IMR-90 (cell line): ENCODE data around the gene SNAPC1. TPM values are rescaled to one million over a fixed set of nuclear protein-coding genes. Genes with fewer than 3 reads are reported as not detected.

Source experiments
- ATAC-seq: fragments of 200-7000 bp; cut with Tn5 transposase; 2 replicates; pipeline ENCODE4 v1.9.1; 2020; ENCODE audit warnings: low read depth, mild to moderate bottlenecking, moderate library complexity
- BruUV-seq: library from RNA; stranded (reverse); fragments of 400-500 nt; replicated peaks from 2 replicates; lab custom pipeline; 2021; lab: Mats Ljungman, UMichigan
- CTCF ChIA-PET: fragments of 300-600 bp; formaldehyde crosslinking; extraction: SDS; loops from one replicate; lab custom pipeline; 2021; ENCODE audit warnings: antibody characterized with exemption; lab: Yijun Ruan, JAX
- POLR2A ChIA-PET: fragments of 300-600 bp; sonication (Branson Sonifier 250); formaldehyde crosslinking; loops from one replicate; lab custom pipeline; 2022; ENCODE audit warnings: antibody characterized with exemption; ENCODE audit not compliant: unreplicated experiment; lab: Charles Lee
- DNase-seq: peaks from one replicate; pipeline ENCODE4 v3.0.0; 2013
- H2AFZ ChIP-seq: replicated peaks from 2 replicates; pipeline ENCODE3; 2013; ENCODE audit warnings: low read length, mild to moderate bottlenecking; ENCODE audit not compliant: poor library complexity
- H2AK5ac ChIP-seq: 2 replicates; pipeline ENCODE4 v1.6.1; 2013; ENCODE audit warnings: low read depth, low read length, inconsistent platforms
- H2AK9ac ChIP-seq: replicated peaks from 2 replicates; pipeline ENCODE3; 2013; ENCODE audit warnings: mild to moderate bottlenecking, low read depth, low read length, moderate library complexity; ENCODE audit not compliant: poor library complexity
- H2BK120ac ChIP-seq: 2 replicates; pipeline ENCODE4 v1.6.1; 2013; ENCODE audit warnings: low read depth, low read length, inconsistent platforms
- H2BK15ac ChIP-seq: 3 replicates; pipeline ENCODE4 v1.6.1; 2013; ENCODE audit warnings: low read depth, low read length, inconsistent platforms
- H2BK20ac ChIP-seq: 2 replicates; pipeline ENCODE4 v1.6.1; 2013; ENCODE audit warnings: low read depth, mild to moderate bottlenecking, inconsistent platforms, low read length, moderate library complexity
- H2BK5ac ChIP-seq: 2 replicates; pipeline ENCODE4 v1.6.1; 2013; ENCODE audit warnings: mild to moderate bottlenecking, low read depth, low read length, inconsistent platforms; ENCODE audit not compliant: poor library complexity, severe bottlenecking
- H3K14ac ChIP-seq: replicated peaks from 2 replicates; pipeline ENCODE4 v1.6.1; 2013; ENCODE audit warnings: low read depth, low read length, inconsistent platforms
- H3K18ac ChIP-seq: 2 replicates; pipeline ENCODE4 v1.6.1; 2013; ENCODE audit warnings: low read depth, low read length, control low read depth
- H3K23ac ChIP-seq: 2 replicates; pipeline ENCODE4 v1.6.1; 2013; ENCODE audit warnings: low read depth, low read length, inconsistent platforms
- H3K27ac ChIP-seq: 2 replicates; pipeline ENCODE4 v1.5.1; 2013; ENCODE audit warnings: mild to moderate bottlenecking, control low read depth, low read length; ENCODE audit not compliant: insufficient read depth
- H3K27me3 ChIP-seq: 2 replicates; pipeline ENCODE4 v1.6.1; 2013; ENCODE audit warnings: low read length; ENCODE audit not compliant: control insufficient read depth, insufficient read depth
- H3K36me3 ChIP-seq: 2 replicates; pipeline ENCODE4 v1.6.1; 2013; ENCODE audit warnings: low read length, mixed read lengths; ENCODE audit not compliant: control insufficient read depth, insufficient read depth
- H3K4ac ChIP-seq: 2 replicates; pipeline ENCODE4 v1.6.1; 2013; ENCODE audit warnings: low read depth, low read length, inconsistent platforms
- H3K4me1 ChIP-seq: 2 replicates; pipeline ENCODE4 v1.6.1; 2013; ENCODE audit warnings: low read length, mixed read lengths; ENCODE audit not compliant: control insufficient read depth, insufficient read depth
- H3K4me2 ChIP-seq: 2 replicates; pipeline ENCODE4 v1.6.1; 2013; ENCODE audit warnings: low read depth, mild to moderate bottlenecking, control low read depth, low read length, moderate library complexity
- H3K4me3 ChIP-seq: 2 replicates; pipeline ENCODE4 v1.5.1; 2013; ENCODE audit warnings: low read depth, mild to moderate bottlenecking, control low read depth, low read length, moderate library complexity; ENCODE audit not compliant: insufficient read depth
- H3K56ac ChIP-seq: 2 replicates; pipeline ENCODE4 v1.6.1; 2013; ENCODE audit warnings: low read length, inconsistent platforms; ENCODE audit not compliant: insufficient read depth; ENCODE audit errors: extremely low read depth
- H3K79me1 ChIP-seq, 2 experiments: 2 replicates each; pipeline ENCODE4 v1.6.1; 2013; ENCODE audit warnings: low read length in 2 of 2, inconsistent platforms in 1 of 2, low read depth in 1 of 2
- H3K9ac ChIP-seq: 2 replicates; pipeline ENCODE4 v1.6.1; 2013; ENCODE audit warnings: low read depth, low read length, control low read depth
- H3K9me1 ChIP-seq: 2 replicates; pipeline ENCODE4 v1.6.1; 2013; ENCODE audit warnings: low read length, inconsistent platforms; ENCODE audit not compliant: insufficient read depth
- H3K9me3 ChIP-seq: 2 replicates; pipeline ENCODE4 v1.6.1; 2013; ENCODE audit warnings: low read length; ENCODE audit not compliant: control insufficient read depth, insufficient read depth
- H4K20me1 ChIP-seq: 2 replicates; pipeline ENCODE4 v1.6.1; 2013; ENCODE audit warnings: low read length, inconsistent platforms; ENCODE audit not compliant: insufficient read depth
- H4K5ac ChIP-seq: 2 replicates; pipeline ENCODE4 v1.6.1; 2013; ENCODE audit warnings: mild to moderate bottlenecking, low read depth, low read length, control low read depth
- H4K8ac ChIP-seq, 2 experiments: 2 replicates each; pipeline ENCODE4 v1.6.1; 2013; ENCODE audit warnings: low read depth in 2 of 2, low read length in 2 of 2, control low read depth in 1 of 2, inconsistent platforms in 1 of 2
- H4K91ac ChIP-seq: 2 replicates; pipeline ENCODE4 v1.6.1; 2013; ENCODE audit warnings: low read depth, low read length, inconsistent platforms; ENCODE audit not compliant: insufficient read depth
- CEBPB ChIP-seq: IDR thresholded peaks from 2 replicates; pipeline ENCODE4 v1.6.1; 2012; ENCODE audit warnings: low read depth, low read length, improper control_type of control experiment
- CHD1 ChIP-seq: IDR thresholded peaks from 2 replicates; pipeline ENCODE4 v1.6.1; 2012; ENCODE audit warnings: low read depth, low read length, improper control_type of control experiment
- FOS ChIP-seq: fragments of 150-350 bp; IDR thresholded peaks from 2 replicates; pipeline ENCODE4 v1.6.1; 2016; ENCODE audit warnings: low read depth, low read length
- MAZ ChIP-seq: IDR thresholded peaks from 2 replicates; pipeline ENCODE4 v1.6.1; 2012; ENCODE audit warnings: low read depth, mild to moderate bottlenecking, low read length, improper control_type of control experiment, moderate library complexity, borderline replicate concordance
- MXI1 ChIP-seq: IDR thresholded peaks from 2 replicates; pipeline ENCODE4 v1.6.1; 2012; ENCODE audit warnings: low read depth, mild to moderate bottlenecking, low read length, moderate library complexity, borderline replicate concordance
- POLR2A ChIP-seq: IDR thresholded peaks from 2 replicates; pipeline ENCODE4 v1.6.1; 2012; ENCODE audit warnings: mild to moderate bottlenecking, low read depth, low read length
- RAD21 ChIP-seq: IDR thresholded peaks from 2 replicates; pipeline ENCODE4 v1.6.1; 2012; ENCODE audit warnings: low read length, improper control_type of control experiment
- RCOR1 ChIP-seq: IDR thresholded peaks from 2 replicates; pipeline ENCODE4 v1.6.1; 2012; ENCODE audit warnings: mild to moderate bottlenecking, low read length, improper control_type of control experiment; ENCODE audit not compliant: insufficient replicate concordance
- WGBS, 2 experiments: methylation state at CpG; one replicate each; pipeline versions ENCODE4 v1.1.5 to v1.1.7; 2013; ENCODE audit warnings: missing lambda C conversion rate in 2 of 2; ENCODE audit not compliant: insufficient read length in 1 of 2; ENCODE audit errors: extremely low coverage in 2 of 2; 5-methylcytosine and 5-hydroxymethylcytosine counted together
- dilution Hi-C: fragments of 300-500 bp; cut with HindIII; formaldehyde crosslinking; loops from one replicate; pipeline ENCODE4 v1.14.3; 2018; ENCODE audit warnings: low sequenced_read_pairs; ENCODE audit not compliant: unreplicated experiment
- in situ Hi-C: fragments of 300-500 bp; cut with MboI; formaldehyde crosslinking; loops from 3 replicates; pipeline ENCODE4 v1.14.3; 2019; ENCODE audit warnings: low sequenced_read_pairs, inconsistent platforms, mixed read lengths
- intact Hi-C: fragments of 100-400 bp; cut with micrococcal nuclease; formaldehyde crosslinking; loops from 2 replicates; pipeline ENCODE4 v1.10.0; 2022
- polyA plus RNA-seq, 3 experiments: library from polyadenylated mRNA; depleted of rRNA; stranded (reverse); fragments of >200 nt; gene quantifications; 2 replicates each; pipeline ENCODE4 v1.2.3, GENCODE V29; 2012; ENCODE audit warnings: low replicate concordance in 1 of 3
- total RNA-seq: library from RNA; depleted of rRNA; stranded (reverse); fragments of >200 nt; gene quantifications from 2 replicates; pipeline ENCODE4 v1.2.3, GENCODE V29; 2012
- TF ChIP-seq, protein P1 (sequence below): conservative IDR thresholded peaks from 2 replicates; pipeline ENCODE4 v1.5.1; 2012; ENCODE audit warnings: mild to moderate bottlenecking, low read depth, low read length, improper control_type of control experiment
- TF ChIP-seq, protein P2 (sequence below): fragments of 150-350 bp; IDR thresholded peaks from 2 replicates; pipeline ENCODE4 v1.6.1; 2016; ENCODE audit warnings: low read depth, mild to moderate bottlenecking, low read length, moderate library complexity, borderline replicate concordance
- TF ChIP-seq, protein P3 (sequence below): fragments of 150-350 bp; IDR thresholded peaks from 2 replicates; pipeline ENCODE4 v1.6.1; 2017; ENCODE audit warnings: mild to moderate bottlenecking, antibody characterized with exemption, low read length, low read depth

Gene SNAPC1
- total and polyA plus RNA-seq, 2 of the 4 experiments (the other 2 are of a cell fraction) = 7.7 to 9.3 TPM

DNA sequence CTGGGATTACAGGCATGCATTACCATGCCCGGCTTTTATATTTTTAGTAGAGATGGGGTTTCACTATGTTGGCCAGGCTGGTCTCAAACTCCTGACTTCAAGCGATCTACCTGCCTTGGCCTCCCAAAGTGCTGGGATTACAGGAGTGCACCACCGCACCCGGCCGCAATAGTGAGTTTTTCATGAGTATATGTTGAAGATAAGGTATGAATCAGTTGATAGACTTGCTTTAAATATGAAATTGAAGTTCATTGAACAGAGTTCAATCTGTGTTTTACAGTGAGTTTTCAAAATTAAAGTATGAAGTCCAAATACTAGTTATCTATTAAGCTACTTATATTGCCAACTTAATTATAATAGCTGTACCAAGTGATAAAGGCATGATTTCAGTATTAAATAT is 35.1 kb downstream of the SNAPC1 start:
- H3K18ac ChIP-seq = no peak overlapping the region
- no peak overlapping the region for H3K4me3 ChIP-seq
- intact Hi-C loops = no loop called here
- TF ChIP-seq, protein P1, sequence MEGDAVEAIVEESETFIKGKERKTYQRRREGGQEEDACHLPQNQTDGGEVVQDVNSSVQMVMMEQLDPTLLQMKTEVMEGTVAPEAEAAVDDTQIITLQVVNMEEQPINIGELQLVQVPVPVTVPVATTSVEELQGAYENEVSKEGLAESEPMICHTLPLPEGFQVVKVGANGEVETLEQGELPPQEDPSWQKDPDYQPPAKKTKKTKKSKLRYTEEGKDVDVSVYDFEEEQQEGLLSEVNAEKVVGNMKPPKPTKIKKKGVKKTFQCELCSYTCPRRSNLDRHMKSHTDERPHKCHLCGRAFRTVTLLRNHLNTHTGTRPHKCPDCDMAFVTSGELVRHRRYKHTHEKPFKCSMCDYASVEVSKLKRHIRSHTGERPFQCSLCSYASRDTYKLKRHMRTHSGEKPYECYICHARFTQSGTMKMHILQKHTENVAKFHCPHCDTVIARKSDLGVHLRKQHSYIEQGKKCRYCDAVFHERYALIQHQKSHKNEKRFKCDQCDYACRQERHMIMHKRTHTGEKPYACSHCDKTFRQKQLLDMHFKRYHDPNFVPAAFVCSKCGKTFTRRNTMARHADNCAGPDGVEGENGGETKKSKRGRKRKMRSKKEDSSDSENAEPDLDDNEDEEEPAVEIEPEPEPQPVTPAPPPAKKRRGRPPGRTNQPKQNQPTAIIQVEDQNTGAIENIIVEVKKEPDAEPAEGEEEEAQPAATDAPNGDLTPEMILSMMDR = no peak
- TF ChIP-seq MXI1 (no peak), FOS (no peak), CEBPB (no peak), RAD21 (no peak), POLR2A (no peak), CHD1 (no peak), MAZ (no peak), RCOR1 (no peak)
- TF ChIP-seq, protein P2, sequence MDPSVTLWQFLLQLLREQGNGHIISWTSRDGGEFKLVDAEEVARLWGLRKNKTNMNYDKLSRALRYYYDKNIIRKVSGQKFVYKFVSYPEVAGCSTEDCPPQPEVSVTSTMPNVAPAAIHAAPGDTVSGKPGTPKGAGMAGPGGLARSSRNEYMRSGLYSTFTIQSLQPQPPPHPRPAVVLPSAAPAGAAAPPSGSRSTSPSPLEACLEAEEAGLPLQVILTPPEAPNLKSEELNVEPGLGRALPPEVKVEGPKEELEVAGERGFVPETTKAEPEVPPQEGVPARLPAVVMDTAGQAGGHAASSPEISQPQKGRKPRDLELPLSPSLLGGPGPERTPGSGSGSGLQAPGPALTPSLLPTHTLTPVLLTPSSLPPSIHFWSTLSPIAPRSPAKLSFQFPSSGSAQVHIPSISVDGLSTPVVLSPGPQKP = no peak
- TF ChIP-seq, protein P3, sequence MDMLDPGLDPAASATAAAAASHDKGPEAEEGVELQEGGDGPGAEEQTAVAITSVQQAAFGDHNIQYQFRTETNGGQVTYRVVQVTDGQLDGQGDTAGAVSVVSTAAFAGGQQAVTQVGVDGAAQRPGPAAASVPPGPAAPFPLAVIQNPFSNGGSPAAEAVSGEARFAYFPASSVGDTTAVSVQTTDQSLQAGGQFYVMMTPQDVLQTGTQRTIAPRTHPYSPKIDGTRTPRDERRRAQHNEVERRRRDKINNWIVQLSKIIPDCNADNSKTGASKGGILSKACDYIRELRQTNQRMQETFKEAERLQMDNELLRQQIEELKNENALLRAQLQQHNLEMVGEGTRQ = no peak
- no peak overlapping the region for H2BK5ac ChIP-seq
- no peak overlapping the region for H3K4ac ChIP-seq
- H3K27ac ChIP-seq = no peak overlapping the region
- H2BK120ac ChIP-seq = no peak overlapping the region
- no peaks in the 10 kb centered on the region for H3K27me3 ChIP-seq
- no peaks in the 10 kb centered on the region for H4K20me1 ChIP-seq
- WGBS, 2 experiments = no CpG with 5 or more reads among the region's 5 CpGs
- H3K79me1 ChIP-seq = no peaks in the 10 kb centered on the region; a peak in 1 of 4 replicates
- dilution Hi-C loops = no loop called here
- H3K36me3 ChIP-seq = peaks cover 10% of the 10 kb centered on the region
- no peak overlapping the region for H3K23ac ChIP-seq
- no peak overlapping the region for H2AK5ac ChIP-seq
- no TSS peak for BruUV-seq
- no peak overlapping the region for H3K56ac ChIP-seq
- in situ Hi-C loops = no loop called here
- no peaks in the 10 kb centered on the region for H3K9me1 ChIP-seq
- H2AFZ ChIP-seq = no peak overlapping the region
- ChIA-PET CTCF (interaction anchor here (0.9 to 1.0 kb wide), 2 partner anchors 41 to 168 kb away, joined by 3 read pairs; no protein-coding TSS in a partner anchor), POLR2A (no interaction called here)
- no peak overlapping the region for H4K91ac ChIP-seq
- DNase-seq (no peak), ATAC-seq (no peak)
- no peak overlapping the region for H3K9ac ChIP-seq
- H2BK20ac ChIP-seq = no peak overlapping the region
- no peak overlapping the region for H4K8ac ChIP-seq
- H3K14ac ChIP-seq = no peak overlapping the region
- no peak overlapping the region for H2AK9ac ChIP-seq
- H2BK15ac ChIP-seq = no peak overlapping the region
- H3K4me1 ChIP-seq = no peaks in the 10 kb centered on the region
- H3K4me2 ChIP-seq = no peak overlapping the region
- H3K9me3 ChIP-seq = no peaks in the 10 kb centered on the region
- H4K5ac ChIP-seq = no peak overlapping the region
